K562 (cell line): Measurements from ENCODE around the gene CCSER1. TPM values are rescaled to one million over a fixed set of nuclear protein-coding genes. Genes with fewer than 3 reads are reported as not detected.

ENCODE experiments used
- ATAC-seq: fragments of 200-7000 bp; cut with Tn5 transposase; 3 replicates; pipeline ENCODE4 v1.9.1; 2020; ENCODE audit warnings: moderate library complexity
- BruUV-seq: library from RNA; stranded (reverse); fragments of 400-500 nt; replicated peaks from 2 replicates; lab custom pipeline; 2021; lab: Mats Ljungman, UMichigan
- CTCF ChIA-PET: fragments of 300-600 bp; formaldehyde crosslinking; extraction: SDS; loops from one replicate; lab custom pipeline; 2021; ENCODE audit warnings: low intra/inter-chr PET ratio; lab: Yijun Ruan, JAX
- POLR2A ChIA-PET: fragments of 300-600, 350-650 bp; sonication (Branson Sonifier 250); formaldehyde crosslinking; extraction: SDS; loops from one replicate; lab custom pipeline; 2021; ENCODE audit warnings: antibody characterized with exemption, inconsistent platforms; lab: Yijun Ruan, JAX
- DNase-seq, 4 experiments: peaks; one replicate each; pipeline versions ENCODE4 v3.0.0 to v3.0.0-alpha.2; 2011 to 2018; ENCODE audit warnings: low spot score in 3 of 4, mixed read lengths in 3 of 4; ENCODE audit errors: extremely low read depth in 1 of 4
- FAIRE-seq: peaks from 2 replicates; lab custom pipeline; 2011; peaks lifted over from hg19 to GRCh38; lab: Jason Lieb, UNC
- H2AFZ ChIP-seq: 2 replicates; pipeline ENCODE4 v1.6.0; 2011; ENCODE audit warnings: low read depth, low read length, control low read depth, inconsistent platforms
- H3K27ac ChIP-seq: fragments of 200-600 bp; 3 replicates; pipeline ENCODE4 v1.8.0; 2011; ENCODE audit warnings: low read depth, mild to moderate bottlenecking, control low read depth, inconsistent platforms, low read length, moderate library complexity, mixed read lengths; ENCODE audit errors: extremely low read depth
- H3K27me3 ChIP-seq, 2 experiments: fragments of 300-600 bp in 1 of 2; 2 replicates in 1 of 2; 3 replicates in 1 of 2; pipeline versions ENCODE4 v1.6.0 to v1.8.0; 2011; ENCODE audit warnings: inconsistent platforms in 2 of 2, low read length in 2 of 2, mild to moderate bottlenecking in 1 of 2, mixed read lengths in 1 of 2, moderate library complexity in 1 of 2; ENCODE audit not compliant: control insufficient read depth in 2 of 2, insufficient read depth in 2 of 2
- H3K36me3 ChIP-seq: fragments of 300-600 bp; 3 replicates; pipeline ENCODE4 v1.8.0; 2011; ENCODE audit warnings: mild to moderate bottlenecking, low read length, inconsistent platforms; ENCODE audit not compliant: control insufficient read depth, insufficient read depth
- H3K4me1 ChIP-seq, 2 experiments: fragments of 200-600 bp in 1 of 2; replicated peaks in 1 of 2; 2 replicates in 1 of 2; 3 replicates in 1 of 2; pipeline versions ENCODE4 v1.5.1 to v1.8.0; 2011; ENCODE audit warnings: inconsistent platforms in 2 of 2, low read length in 2 of 2, mild to moderate bottlenecking in 1 of 2, mixed read lengths in 1 of 2, moderate library complexity in 1 of 2; ENCODE audit not compliant: control insufficient read depth in 2 of 2, insufficient read depth in 2 of 2
- H3K4me2 ChIP-seq: 2 replicates; pipeline ENCODE4 v1.6.1; 2011; ENCODE audit warnings: low read length, control low read depth, inconsistent platforms, mixed read lengths; ENCODE audit not compliant: insufficient read depth
- H3K4me3 ChIP-seq: fragments of 200-600 bp; sonication (generic), shearing (Covaris generic); 2 replicates; pipeline ENCODE4 v1.5.1; 2016; ENCODE audit warnings: control low read depth, inconsistent platforms
- H3K79me2 ChIP-seq: fragments of 200-600 bp; 3 replicates; pipeline ENCODE4 v1.8.0; 2011; ENCODE audit warnings: low read length, inconsistent platforms; ENCODE audit not compliant: control insufficient read depth, insufficient read depth
- H3K9ac ChIP-seq, 2 experiments: 2 replicates each; pipeline versions ENCODE4 v1.6.0 to v1.6.1; 2011; ENCODE audit warnings: low read depth in 2 of 2, low read length in 2 of 2, control low read depth in 1 of 2, inconsistent platforms in 1 of 2, mild to moderate bottlenecking in 1 of 2, mixed read lengths in 1 of 2; ENCODE audit not compliant: insufficient read depth in 1 of 2
- H3K9me1 ChIP-seq: one replicate; pipeline ENCODE4 v1.6.0; 2011; ENCODE audit warnings: inconsistent platforms, mild to moderate bottlenecking, low read length, moderate library complexity; ENCODE audit not compliant: control insufficient read depth, insufficient read depth
- H3K9me3 ChIP-seq: replicated peaks from 2 replicates; pipeline ENCODE4 v1.5.1; 2011; ENCODE audit warnings: low read depth, low read length, inconsistent platforms; ENCODE audit not compliant: control insufficient read depth, insufficient read depth
- H4K20me1 ChIP-seq: replicated peaks from 2 replicates; pipeline ENCODE4 v1.6.1; 2011; ENCODE audit warnings: low read length, inconsistent platforms, mixed read lengths; ENCODE audit not compliant: control insufficient read depth, insufficient read depth
- NR3C1 ChIP-seq: sonication (generic); formaldehyde crosslinking; IDR thresholded peaks from 2 replicates; pipeline ENCODE4 v1.8.1; 2022; ENCODE audit warnings: missing genetic modification reagents
- SMARCA4 ChIP-seq: fragments of 450-650 bp; IDR thresholded peaks from 2 replicates; pipeline ENCODE4 v1.6.1; 2016
- ZBTB7A ChIP-seq: IDR thresholded peaks from 2 replicates; pipeline ENCODE4 v1.6.1; 2011; ENCODE audit warnings: low read depth, mild to moderate bottlenecking, low read length, moderate library complexity, borderline replicate concordance; ENCODE audit not compliant: control insufficient read depth
- ZNF174 ChIP-seq: fragments of 250-450 bp; sonication (Bioruptor Pico); IDR thresholded peaks from 2 replicates; pipeline ENCODE4 v1.4.0; 2020; ENCODE audit warnings: mild to moderate bottlenecking
- WGBS: fragments of 100-300 bp; shearing (Covaris generic); methylation state at CpG from one replicate; pipeline ENCODE4 v1.1.6; 2016; ENCODE audit warnings: low coverage, mixed read lengths; ENCODE audit not compliant: insufficient coverage; ENCODE audit errors: missing lambda C conversion rate; 5-methylcytosine and 5-hydroxymethylcytosine counted together
- in situ Hi-C: fragments of 300-500 bp; cut with MboI; formaldehyde crosslinking; loops from 4 replicates; pipeline ENCODE4 v1.15.0; 2018; ENCODE audit warnings: inconsistent platforms, mixed read lengths
- intact Hi-C: fragments of 100-400 bp; cut with micrococcal nuclease; formaldehyde crosslinking; loops from 2 replicates; pipeline ENCODE4 v1.14.2; 2022
- polyA plus RNA-seq, 8 experiments: library from polyadenylated mRNA; depleted of rRNA in 4 of 8; stranded (reverse) in 5 of 8; unstranded in 3 of 8; fragments of >200 nt; fragmentation: Nextera tagmentation in 2 of 8; fragmentation: Illumina TruSeq in 1 of 8; extraction: Ambion mirVana in 2 of 8; extraction: Trizol in 1 of 8; gene quantifications; 2 replicates each; pipeline versions ENCODE4 v1.2.1 to v1.2.3, GENCODE V29; 2011 to 2014; ENCODE audit warnings: inconsistent platforms in 1 of 8, missing spikeins in 1 of 8
- total RNA-seq, 7 experiments: library from RNA; depleted of rRNA in 6 of 7; stranded (reverse); fragments of >200 nt in 6 of 7; fragmentation: Illumina TruSeq in 2 of 7; extraction: Trizol in 2 of 7; gene quantifications; 2 replicates each; pipeline versions ENCODE4 v1.2.1 to v1.2.3, GENCODE V29; 2011 to 2021; ENCODE audit warnings: low replicate concordance in 1 of 7

The CCSER1 gene
- total and polyA plus RNA-seq, 9 of the 15 experiments (the other 6 are each of a cell fraction or from before 2014, with no cell fraction given), result not detected

- H3K79me2 ChIP-seq, result no peaks in the 10 kb centered on the region
- intact Hi-C loops, result no loop called here
- no peaks in the 10 kb centered on the region for H4K20me1 ChIP-seq
- no peak for ATAC-seq
- no peak overlapping the region for H3K4me3 ChIP-seq
- no peak overlapping the region for H3K4me2 ChIP-seq
- in situ Hi-C loops, result no loop called here
- DNase-seq, result no peak
- no peak for FAIRE-seq
- no peaks in the 10 kb centered on the region for H3K4me1 ChIP-seq
- no peaks in the 10 kb centered on the region for H3K36me3 ChIP-seq
- no peak overlapping the region for H2AFZ ChIP-seq
- BruUV-seq, result no TSS peak
- H3K9ac ChIP-seq, result no peak overlapping the region
- ChIA-PET CTCF (no interaction called here), POLR2A (no interaction called here)
- no peak overlapping the region for H3K27ac ChIP-seq
- no peak for TF ChIP-seq SMARCA4
- TF ChIP-seq ZBTB7A, result no peak
- no peaks in the 10 kb centered on the region for H3K9me1 ChIP-seq
- no peaks in the 10 kb centered on the region for H3K27me3 ChIP-seq
- no peaks in the 10 kb centered on the region for H3K9me3 ChIP-seq
These were observed 24.8 kb downstream of the CCSER1 start for GRCh38 chr4:90152024-90152423.

DNA sequence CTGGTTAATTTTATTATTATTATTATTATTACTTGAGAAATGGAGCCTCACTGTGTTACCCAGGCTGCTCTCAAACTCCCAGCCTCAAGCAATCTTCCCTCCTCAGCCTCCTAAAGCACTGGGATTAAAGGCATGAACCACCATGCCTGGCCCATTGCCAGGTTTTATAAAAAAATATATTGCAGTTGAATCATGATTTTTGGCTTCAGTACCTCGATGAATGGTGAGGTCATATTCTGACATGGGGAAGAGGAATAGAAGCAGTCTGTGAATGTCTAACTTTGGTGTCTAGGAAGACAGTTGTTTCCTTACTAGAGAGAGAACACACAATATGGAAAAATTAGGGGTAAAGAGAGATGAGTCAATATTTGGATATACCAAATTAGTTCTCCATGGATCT, 32.0 kb downstream of the CCSER1 start:
- ATAC-seq (no peak), DNase-seq (no peak), FAIRE-seq (no peak)
- in situ Hi-C loops, result no loop called here
- Histone ChIP-seq H2AFZ (no peak overlapping the region), H3K4me3 (no peak overlapping the region), H3K36me3 (no peaks in the 10 kb centered on the region), H3K27me3 (no peaks in the 10 kb centered on the region), H3K9me1 (no peaks in the 10 kb centered on the region), H3K9me3 (no peaks in the 10 kb centered on the region), H3K4me2 (no peak overlapping the region), H3K79me2 (no peaks in the 10 kb centered on the region), H4K20me1 (no peaks in the 10 kb centered on the region), H3K27ac (no peak overlapping the region), H3K4me1 (no peaks in the 10 kb centered on the region), H3K9ac (no peak overlapping the region)
- ChIA-PET CTCF (no interaction called here), POLR2A (no interaction called here)
- TF ChIP-seq NR3C1 (CRISPR knock-in tag), result no peak
- TF ChIP-seq ZNF174, result no peak
- 0% methylated on average over 1 of the region's 1 CpG for WGBS
- no TSS peak for BruUV-seq
- intact Hi-C loops, result no loop called here
